ENCODE measurements around the gene EGFL6. TPM values are rescaled to one million over a fixed set of nuclear protein-coding genes. Genes with fewer than 3 reads are reported as not detected.

Gene EGFL6
- total and polyA plus RNA-seq, 2 of the 13 experiments (the other 11 are each of a cell fraction or from before 2014, with no cell fraction given) = not detected

DNA sequence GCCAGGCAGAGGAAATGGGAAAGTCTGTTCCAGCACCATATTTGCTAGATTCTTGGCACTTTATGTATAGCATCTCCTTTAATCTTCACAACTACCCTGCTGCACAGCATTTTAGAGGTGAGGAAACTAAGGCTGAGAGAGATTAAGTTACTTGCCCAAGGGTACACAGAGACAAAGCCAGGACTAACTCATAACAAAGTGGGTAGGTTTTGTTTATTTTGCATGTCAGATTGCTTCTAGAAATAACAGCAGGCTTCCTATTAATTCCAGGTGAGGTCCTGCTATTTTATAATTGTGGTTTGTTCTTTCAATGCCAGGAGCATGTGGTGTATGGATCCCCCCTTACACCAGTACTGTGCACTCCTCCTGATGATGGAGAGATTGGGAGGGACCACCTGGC is 98.5 kb downstream of the EGFL6 start:
- Histone ChIP-seq H3K27ac (ENCODE audit: extremely low read length, insufficient read depth, low read length) (no peak overlapping the region), H3K27me3 (ENCODE audit: control insufficient read depth in 1 of 2, insufficient read depth in 2 of 2, low read length in 2 of 2) (no peaks in the 10 kb centered on the region), H3K4me3 (replicated peaks in 1 of 3; ENCODE audit: insufficient read depth in 1 of 3, low read depth in 2 of 3, low read length in 3 of 3) (no peak overlapping the region), H3K4me1 (ENCODE audit: insufficient read depth, low read length) (0 out of 2 replicates have a peak, but pooled peaks cover 6% of the 10 kb centered on the region), H3K36me3 (replicated peaks in 1 of 2; ENCODE audit: control insufficient read depth in 1 of 2, insufficient read depth in 2 of 2, low read length in 2 of 2) (no peaks in the 10 kb centered on the region), H2AFZ (ENCODE audit: low read length) (no peak overlapping the region), H3K79me2 (ENCODE audit: insufficient read depth, low read length) (no peaks in the 10 kb centered on the region), H3K9me3 (ENCODE audit: low read length) (no peaks in the 10 kb centered on the region), H3K4me2 (ENCODE audit: low read depth, low read length) (no peak overlapping the region), H3K9ac (ENCODE audit: insufficient read depth, low read depth, low read length) (no peak overlapping the region), H4K20me1 (ENCODE audit: insufficient read depth, low read length) (no peaks in the 10 kb centered on the region)
- DNase-seq (ENCODE audit: low spot score) = no peak
- ChIA-PET CTCF (ENCODE audit: low intra/inter-chr PET ratio, low total read pairs) (no interaction called here), POLR2A (no interaction called here)
- FAIRE-seq = no peak
- intact Hi-C loops (cut with micrococcal nuclease; ENCODE audit: unreplicated experiment) = no loop called here
- in situ Hi-C loops (cut with HindIII; ENCODE audit: extremely low pct_ligation_motif_present, low pct_unique_long_range_greater_than_20kb) = no loop called here
- no TSS peak for BruUV-seq (replicated peaks)
- no peak for ATAC-seq
- TF ChIP-seq ARNTL (CRISPR knock-in tag; IDR thresholded peaks at IDR 0.05) = no peak
- no peak for TF ChIP-seq PTBP1 (IDR thresholded peaks at IDR 0.05; ENCODE audit: low read depth, low read length, poor library complexity, severe bottlenecking)
- TF ChIP-seq, protein P1, sequence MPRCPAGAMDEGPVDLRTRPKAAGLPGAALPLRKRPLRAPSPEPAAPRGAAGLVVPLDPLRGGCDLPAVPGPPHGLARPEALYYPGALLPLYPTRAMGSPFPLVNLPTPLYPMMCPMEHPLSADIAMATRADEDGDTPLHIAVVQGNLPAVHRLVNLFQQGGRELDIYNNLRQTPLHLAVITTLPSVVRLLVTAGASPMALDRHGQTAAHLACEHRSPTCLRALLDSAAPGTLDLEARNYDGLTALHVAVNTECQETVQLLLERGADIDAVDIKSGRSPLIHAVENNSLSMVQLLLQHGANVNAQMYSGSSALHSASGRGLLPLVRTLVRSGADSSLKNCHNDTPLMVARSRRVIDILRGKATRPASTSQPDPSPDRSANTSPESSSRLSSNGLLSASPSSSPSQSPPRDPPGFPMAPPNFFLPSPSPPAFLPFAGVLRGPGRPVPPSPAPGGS (CRISPR knock-in tag; IDR thresholded peaks at IDR 0.05) = no peak
- TF ChIP-seq, protein P2, sequence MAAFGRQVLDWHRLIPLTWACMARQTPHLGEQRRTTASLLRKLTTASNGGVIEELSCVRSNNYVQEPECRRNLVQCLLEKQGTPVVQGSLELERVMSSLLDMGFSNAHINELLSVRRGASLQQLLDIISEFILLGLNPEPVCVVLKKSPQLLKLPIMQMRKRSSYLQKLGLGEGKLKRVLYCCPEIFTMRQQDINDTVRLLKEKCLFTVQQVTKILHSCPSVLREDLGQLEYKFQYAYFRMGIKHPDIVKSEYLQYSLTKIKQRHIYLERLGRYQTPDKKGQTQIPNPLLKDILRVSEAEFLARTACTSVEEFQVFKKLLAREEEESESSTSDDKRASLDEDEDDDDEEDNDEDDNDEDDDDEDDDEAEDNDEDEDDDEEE (CRISPR knock-in tag; IDR thresholded peaks at IDR 0.05) = no peak
- no peak for TF ChIP-seq BORCS8-MEF2B (CRISPR knock-in tag; IDR thresholded peaks at IDR 0.05)
- TF ChIP-seq CHCHD3 (CRISPR knock-in tag; IDR thresholded peaks at IDR 0.05) = no peak
- TF ChIP-seq KLF11 (CRISPR knock-in tag; IDR thresholded peaks at IDR 0.05) = no peak
- no peak for TF ChIP-seq ZNF790 (CRISPR knock-in tag; IDR thresholded peaks at IDR 0.05; ENCODE audit: borderline replicate concordance)
- no peak for TF ChIP-seq ZIK1 (CRISPR knock-in tag; IDR thresholded peaks at IDR 0.05; ENCODE audit: borderline replicate concordance, low read depth)
- no peak for TF ChIP-seq CBFB (CRISPR knock-in tag; IDR thresholded peaks at IDR 0.05)
